Gastroesophageal sphincter (tissue), 4 donors: ENCODE results near the gene SURF4. TPM values are rescaled to one million over a fixed set of nuclear protein-coding genes. Genes with fewer than 3 reads are reported as not detected.
"Not testable (repeated sequence)": the region's sequence is repeated elsewhere in the genome, so short reads cannot be mapped to it uniquely, and the experiment has no call there.

Experiments used
- ATAC-seq: fragments of 150-250 bp; one replicate; pipeline ENCODE4 v1.9.1; 2016; ENCODE audit warnings: mild to moderate bottlenecking, moderate library complexity
- H3K27ac ChIP-seq, 4 donors: fragments of 200-600 bp; sonication (generic) in 3 of 4; 1 replicate in 3 of 4; 2 replicates in 1 of 4; pipeline ENCODE4 v1.5.1; 2016 to 2019
- H3K27me3 ChIP-seq: fragments of 200-600 bp; sonication (generic); one replicate; pipeline ENCODE4 v1.5.1; 2019
- H3K36me3 ChIP-seq, 2 donors: fragments of 200-600 bp; sonication (generic); one replicate each; pipeline ENCODE4 v1.5.1; 2019; ENCODE audit warnings: control low read depth in 1 of 2
- H3K4me1 ChIP-seq, 3 donors: fragments of 200-600 bp; sonication (generic); 1 replicate in 2 of 3; 2 replicates in 1 of 3; pipeline ENCODE4 v1.5.1; 2016 to 2019; ENCODE audit warnings: control low read depth in 2 of 3
- H3K4me3 ChIP-seq, 2 donors: fragments of 200-600 bp; sonication (generic); one replicate each; pipeline ENCODE4 v1.5.1; 2019; ENCODE audit warnings: mild to moderate bottlenecking in 1 of 2, moderate library complexity in 1 of 2
- H3K9me3 ChIP-seq, 3 donors: fragments of 200-600 bp; sonication (generic); one replicate each; pipeline ENCODE4 v1.5.1; 2017 to 2019; ENCODE audit warnings: control low read depth in 2 of 3
- CTCF ChIP-seq, 4 experiments: fragments of 200-600 bp in 2 of 4; fragments of 450-650 bp in 2 of 4; sonication (generic) in 1 of 4; IDR thresholded peaks; one replicate each; pipeline ENCODE4 v1.5.1; 2017 to 2019; ENCODE audit warnings: antibody characterized with exemption in 4 of 4, mild to moderate bottlenecking in 2 of 4, moderate library complexity in 2 of 4
- EP300 ChIP-seq: sonication (generic); formaldehyde crosslinking; IDR thresholded peaks from one replicate; pipeline ENCODE4 v1.6.1; 2017; ENCODE audit warnings: antibody characterized with exemption, mild to moderate bottlenecking
- POLR2A ChIP-seq, 2 donors: fragments of 450-650 bp; IDR thresholded peaks; one replicate each; pipeline ENCODE4 v1.6.1; 2017; ENCODE audit warnings: antibody characterized with exemption in 2 of 2, mild to moderate bottlenecking in 2 of 2, moderate library complexity in 1 of 2
- POLR2AphosphoS5 ChIP-seq: sonication (generic); formaldehyde crosslinking; IDR thresholded peaks from one replicate; pipeline ENCODE4 v1.6.1; 2017; ENCODE audit warnings: antibody characterized with exemption
- WGBS, 2 donors: methylation state at CpG; one replicate each; pipeline ENCODE4 v1.1.5; 2018; ENCODE audit warnings: low coverage in 1 of 2; 5-methylcytosine and 5-hydroxymethylcytosine counted together
- total RNA-seq, 4 donors: library from RNA; depleted of rRNA; stranded (reverse); fragments of >200 nt; gene quantifications; one replicate each; pipeline ENCODE4 v1.1.0, GENCODE V29; 2016

SURF4 gene
- total RNA-seq, 4 donors from 2014 or later: 78.1 to 139 (median 108) TPM

- Histone ChIP-seq H3K9me3 (no peaks in the 10 kb centered on the region), H3K4me3 (no peak overlapping the region), H3K27me3 (no peaks in the 10 kb centered on the region), H3K27ac (no peak overlapping the region), H3K4me1 (no peaks in the 10 kb centered on the region), H3K36me3 (no peaks in the 10 kb centered on the region)
- 50 to 90% methylated on average over 2 to 9 of the region's 10 CpGs for WGBS, 2 donors
- ATAC-seq: no peak
- TF ChIP-seq POLR2A (IDR thresholded peaks at IDR 0.05): no peak
- no peak for TF ChIP-seq EP300
- TF ChIP-seq CTCF (IDR thresholded peaks at IDR 0.05): no peak
- TF ChIP-seq POLR2AphosphoS5: no peak
These were observed 52.6 kb downstream of the SURF4 start for GRCh38 chr9:133323211-133323610.

GRCh38 chr9:133322701-133323100 lies 53.2 kb downstream of the SURF4 start:
- Histone ChIP-seq H3K4me3 (no peak overlapping the region), H3K27ac (no peak overlapping the region), H3K27me3 (no peaks in the 10 kb centered on the region), H3K36me3 (no peaks in the 10 kb centered on the region), H3K9me3 (no peaks in the 10 kb centered on the region), H3K4me1 (no peaks in the 10 kb centered on the region)
- no peak for TF ChIP-seq EP300
- TF ChIP-seq POLR2AphosphoS5: no peak
- no peak for TF ChIP-seq POLR2A (IDR thresholded peaks at IDR 0.05)
- no peak for TF ChIP-seq CTCF (IDR thresholded peaks at IDR 0.05)
- ATAC-seq: no peak
- WGBS, 2 donors: 75 to 77% methylated on average over 2 to 3 of the region's 14 CpGs

- no peaks in the 10 kb centered on the region for H3K27me3 ChIP-seq
- H3K4me3 ChIP-seq: no peak overlapping the region
- TF ChIP-seq CTCF (IDR thresholded peaks at IDR 0.05) (no peak), POLR2A (IDR thresholded peaks at IDR 0.05) (no peak), POLR2AphosphoS5 (no peak), EP300 (no peak)
- H3K36me3 ChIP-seq: no peaks in the 10 kb centered on the region
- H3K4me1 ChIP-seq: no peaks in the 10 kb centered on the region
- no peak overlapping the region for H3K27ac ChIP-seq
- no peaks in the 10 kb centered on the region for H3K9me3 ChIP-seq
- WGBS, 2 donors: 72 to 79% methylated on average over 3 to 7 of the region's 13 CpGs
- no peak for ATAC-seq
These were observed 54.4 kb downstream of the SURF4 start for GRCh38 chr9:133321411-133321935.

- no peak overlapping the region for H3K4me3 ChIP-seq
- no peaks in the 10 kb centered on the region for H3K27me3 ChIP-seq
- no peak for ATAC-seq
- H3K9me3 ChIP-seq: no peaks in the 10 kb centered on the region
- H3K36me3 ChIP-seq: no peaks in the 10 kb centered on the region
- H3K27ac ChIP-seq: no peak overlapping the region
- TF ChIP-seq CTCF (IDR thresholded peaks at IDR 0.05) (no peak), POLR2AphosphoS5 (no peak), POLR2A (IDR thresholded peaks at IDR 0.05) (no peak), EP300 (no peak)
- no peaks in the 10 kb centered on the region for H3K4me1 ChIP-seq
- 57 to 77% methylated on average over 3 to 8 of the region's 13 CpGs for WGBS, 2 donors
These were observed 55.4 kb downstream of the SURF4 start for GRCh38 chr9:133320421-133320881.

- H3K27me3 ChIP-seq, H3K9me3 ChIP-seq, H3K4me1 ChIP-seq, H3K27ac ChIP-seq, ATAC-seq, H3K4me3 ChIP-seq, H3K36me3 ChIP-seq: not testable (repeated sequence)
- no CpG with 5 or more reads among the region's 13 CpGs for whole genome bisulfite sequencing, 2 donors
These were observed 58.3 kb downstream of the SURF4 start for GRCh38 chr9:133317551-133317950.
